NCI-H510A (cell line): ENCODE data around the gene VPS11.
A peak's percentile ranks its signal among the peaks of the same experiment; 100 is the strongest.
"Not testable (repeated sequence)": the region's sequence is repeated elsewhere in the genome, so short reads cannot be mapped to it uniquely, and the experiment has no call there.

Source experiments
- DNase-seq: peaks from one replicate; lab custom pipeline; 2025; lab: John Stamatoyannopoulos, UW

VPS11 gene

DNA sequence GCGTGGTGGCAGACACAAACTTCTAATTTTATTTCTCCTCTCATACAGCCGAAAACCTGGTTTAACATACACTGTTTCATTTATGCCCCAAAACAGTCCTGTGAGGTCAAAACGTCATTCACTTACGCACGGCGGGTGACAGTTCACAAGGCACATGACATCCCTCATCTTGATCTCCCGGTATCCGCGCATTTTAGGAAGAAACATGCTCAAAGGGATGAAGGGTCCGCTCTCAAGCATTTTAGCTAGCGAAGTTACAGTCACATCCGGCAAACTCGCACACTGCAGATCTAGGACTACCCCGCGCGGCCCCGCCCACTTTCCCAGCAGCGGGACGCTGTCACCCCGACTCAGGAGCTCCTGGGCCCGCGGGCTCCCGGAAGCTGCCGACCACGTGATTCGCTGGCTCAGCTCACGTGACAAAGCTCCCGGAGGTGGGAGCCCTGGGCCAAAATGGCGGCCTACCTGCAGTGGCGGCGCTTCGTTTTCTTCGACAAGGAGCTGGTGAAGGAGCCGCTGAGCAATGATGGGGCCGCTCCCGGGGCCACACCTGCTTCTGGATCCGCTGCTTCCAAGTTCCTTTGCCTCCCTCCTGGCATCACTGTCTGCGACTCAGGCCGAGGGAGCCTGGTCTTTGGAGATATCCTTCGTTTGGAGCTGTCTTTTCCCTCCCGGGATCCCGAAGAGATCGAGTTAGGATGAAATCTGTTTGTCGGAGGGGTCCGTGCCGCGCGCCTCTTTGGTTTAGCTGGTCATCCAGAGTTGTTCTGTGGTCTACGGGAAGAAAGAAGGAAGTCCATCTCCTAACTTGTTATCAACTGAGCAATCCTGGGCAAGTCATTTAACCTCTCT is at the start of gene VPS11:
Gene VPS11 (plus strand): TSS at position 448 of the 852 bp plus-strand sequence. CDS start 6 bp downstream, at position 454.
- DNase-seq: peak; percentile 95

DNA sequence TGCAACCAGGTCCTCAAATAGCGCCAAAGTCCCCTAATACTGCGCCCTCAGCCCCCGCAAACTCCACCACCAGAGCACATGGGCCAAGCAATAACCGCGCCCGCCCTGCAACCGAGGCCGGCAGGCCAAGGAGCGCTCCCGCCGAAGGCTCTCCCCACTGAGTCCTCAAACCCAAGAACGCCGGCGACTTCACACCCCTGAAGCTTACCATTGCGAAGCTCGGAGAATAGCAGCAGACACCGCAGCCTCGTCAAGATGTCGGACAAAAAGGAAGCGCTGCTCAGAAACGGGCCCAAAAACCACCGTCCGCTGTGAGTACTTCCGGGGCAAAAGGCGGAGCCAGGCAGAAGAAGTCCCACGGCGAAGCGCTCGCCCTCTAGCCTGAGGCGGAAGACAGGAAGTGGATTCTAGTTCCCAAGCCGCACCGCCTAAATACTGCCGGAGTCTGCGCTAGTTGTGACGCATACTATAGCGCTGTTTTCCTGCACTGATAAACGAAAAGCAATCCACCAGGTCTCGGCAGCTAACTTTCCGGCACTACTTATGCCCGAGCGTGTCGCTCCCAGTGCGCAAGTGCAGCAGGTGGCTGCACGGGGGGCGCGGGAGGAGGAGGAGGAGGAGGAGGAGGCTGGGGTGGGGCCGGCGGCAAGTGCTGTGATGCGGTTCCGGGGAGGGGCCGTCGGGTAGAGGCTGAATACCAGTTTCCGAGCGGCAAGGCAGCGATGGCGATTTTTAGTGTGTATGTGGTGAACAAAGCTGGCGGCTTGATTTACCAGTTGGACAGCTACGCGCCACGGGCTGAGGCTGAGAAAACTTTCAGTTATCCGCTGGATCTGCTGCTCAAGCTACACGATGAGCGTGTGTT is 49.3 kb upstream of the VPS11 start, which contains the start of the genes RPS25 and TRAPPC4:
Gene RPS25 (minus strand): TSS at position 270 of the 865 bp plus-strand sequence. CDS start 59 bp downstream, at position 211.
Gene TRAPPC4 (plus strand): TSS at position 693 of the 865 bp plus-strand sequence. CDS start 30 bp downstream, at position 723.
- peak; percentile 95 for DNase-seq

DNA sequence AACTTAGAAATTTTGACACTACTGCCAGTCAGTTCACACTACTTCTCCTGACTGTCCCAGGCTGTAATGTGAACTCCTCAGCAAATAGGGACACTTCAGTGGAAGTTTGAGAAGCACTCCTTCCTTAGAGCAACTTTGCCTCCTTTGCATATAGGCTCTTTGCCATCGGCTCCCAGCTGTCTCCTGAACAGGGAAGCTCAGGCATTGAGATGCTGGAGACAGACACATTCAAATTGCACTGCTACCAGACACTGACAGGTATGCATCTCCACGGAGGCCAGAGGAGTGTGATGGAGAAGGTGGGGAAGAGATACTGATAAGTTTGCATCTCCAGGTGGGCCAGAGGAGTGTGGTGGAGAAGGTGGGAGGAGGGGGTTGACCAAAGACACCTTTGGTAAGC is 47.6 kb upstream of the VPS11 start:
- DNase-seq: no peak

DNA sequence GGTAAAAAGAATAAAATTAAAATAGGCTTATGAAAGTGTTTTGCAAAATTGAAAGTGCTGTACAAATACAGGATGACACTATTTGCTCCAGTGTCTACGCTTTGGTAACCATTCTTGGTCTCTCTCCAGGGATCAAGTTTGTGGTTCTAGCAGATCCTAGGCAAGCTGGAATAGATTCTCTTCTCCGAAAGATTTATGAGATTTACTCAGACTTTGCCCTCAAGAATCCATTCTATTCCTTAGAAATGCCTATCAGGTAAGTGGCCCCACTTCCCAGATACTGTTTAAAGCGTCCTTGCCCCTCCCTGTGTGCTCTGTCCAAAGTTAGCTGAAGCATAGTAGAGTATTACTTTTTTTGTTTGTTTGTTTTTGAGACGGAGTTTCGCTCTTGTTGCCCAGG is 46.0 kb upstream of the VPS11 start:
- DNase-seq: no peak

DNA sequence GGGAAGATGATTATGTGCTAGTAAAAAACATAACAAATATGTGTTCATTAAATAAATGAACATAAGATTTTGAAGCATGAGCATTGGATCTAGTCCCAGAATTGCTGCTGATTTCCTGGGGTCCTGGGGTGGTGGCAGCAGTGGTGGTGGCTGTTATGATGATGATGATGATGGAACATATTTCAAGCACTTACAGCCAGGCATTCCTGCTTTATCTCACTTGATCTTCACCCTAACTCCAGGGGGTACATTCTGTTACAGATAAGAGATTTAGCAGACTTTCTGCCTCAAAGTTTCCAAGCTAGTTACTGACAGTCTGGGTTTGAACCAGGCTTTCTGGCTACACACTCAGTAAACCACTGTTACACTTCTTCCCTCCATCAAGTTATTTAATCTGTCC is 43.9 kb upstream of the VPS11 start:
- no peak for DNase-seq

DNA sequence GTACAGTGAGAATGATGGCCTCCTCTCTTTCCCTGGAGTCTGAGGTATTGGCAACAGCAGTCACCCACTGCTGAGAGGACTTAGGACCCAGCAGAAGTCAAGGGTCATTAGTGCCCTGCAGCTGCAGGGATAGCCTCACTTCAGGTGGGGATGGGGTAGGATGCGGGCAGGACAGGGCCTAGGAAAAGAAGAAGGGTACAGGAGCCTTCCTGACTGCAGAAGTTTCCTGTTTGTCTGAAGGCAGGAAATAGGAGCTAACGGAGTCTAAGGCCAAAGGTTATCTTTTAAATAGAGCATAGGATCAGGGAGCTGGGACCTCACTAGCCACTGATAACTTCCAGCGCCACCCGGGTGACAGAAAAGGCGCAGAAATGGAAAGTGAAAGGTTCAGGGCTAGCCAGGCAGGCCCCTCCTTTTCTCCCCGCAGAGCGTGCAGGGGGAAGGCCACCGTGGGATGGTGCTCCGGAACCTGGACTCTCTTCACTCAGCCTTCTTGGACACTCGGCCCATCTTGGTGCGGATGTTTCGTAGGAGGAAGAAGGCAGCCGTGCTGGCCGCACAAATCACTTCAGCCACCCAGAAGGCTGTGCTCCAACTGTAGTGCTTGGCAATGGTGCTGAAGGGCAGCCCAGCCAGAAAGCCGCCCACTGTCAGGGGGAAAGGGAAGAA is 43.1 kb upstream of the VPS11 start:
- no peak for DNase-seq

DNA sequence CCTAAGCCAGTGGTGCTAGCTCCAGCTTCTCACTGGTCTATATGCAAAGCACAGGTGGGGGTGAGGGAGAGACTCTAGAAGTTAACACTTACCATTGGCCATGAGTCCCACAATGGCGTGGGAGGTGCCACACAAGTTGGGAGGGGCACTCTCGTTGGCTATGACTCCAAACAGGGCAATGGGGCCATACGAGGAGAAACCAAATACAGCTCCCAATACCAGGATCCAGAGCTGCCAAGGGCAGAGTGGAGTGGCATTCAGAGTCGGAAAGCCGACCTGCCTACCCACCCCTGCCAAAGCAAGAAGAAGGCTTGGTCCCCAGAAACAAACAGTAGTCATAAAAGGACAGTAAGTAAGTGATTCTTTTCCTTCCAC is 42.5 kb upstream of the VPS11 start:
- DNase-seq: no peak

DNA sequence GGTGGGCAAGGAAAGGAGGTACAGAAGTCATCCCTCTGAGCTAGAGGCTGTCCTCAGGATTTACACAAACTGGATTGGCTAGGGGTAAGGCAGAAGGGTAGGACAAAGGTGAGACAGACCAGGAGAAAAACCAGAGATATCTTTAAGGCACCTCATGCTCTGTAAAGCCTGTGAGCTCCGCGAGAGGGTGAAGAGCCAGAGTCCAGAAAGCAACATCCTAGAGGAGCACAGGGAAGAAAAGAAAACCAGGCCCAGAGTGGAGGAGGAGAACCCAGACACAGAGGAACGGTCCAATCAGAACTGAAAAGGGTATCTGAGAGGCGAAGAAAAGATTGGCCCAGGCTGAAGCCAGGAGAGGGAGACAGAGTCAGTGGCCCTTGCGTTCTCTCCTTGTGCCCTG is 42.1 kb upstream of the VPS11 start:
- no peak for DNase-seq

DNA sequence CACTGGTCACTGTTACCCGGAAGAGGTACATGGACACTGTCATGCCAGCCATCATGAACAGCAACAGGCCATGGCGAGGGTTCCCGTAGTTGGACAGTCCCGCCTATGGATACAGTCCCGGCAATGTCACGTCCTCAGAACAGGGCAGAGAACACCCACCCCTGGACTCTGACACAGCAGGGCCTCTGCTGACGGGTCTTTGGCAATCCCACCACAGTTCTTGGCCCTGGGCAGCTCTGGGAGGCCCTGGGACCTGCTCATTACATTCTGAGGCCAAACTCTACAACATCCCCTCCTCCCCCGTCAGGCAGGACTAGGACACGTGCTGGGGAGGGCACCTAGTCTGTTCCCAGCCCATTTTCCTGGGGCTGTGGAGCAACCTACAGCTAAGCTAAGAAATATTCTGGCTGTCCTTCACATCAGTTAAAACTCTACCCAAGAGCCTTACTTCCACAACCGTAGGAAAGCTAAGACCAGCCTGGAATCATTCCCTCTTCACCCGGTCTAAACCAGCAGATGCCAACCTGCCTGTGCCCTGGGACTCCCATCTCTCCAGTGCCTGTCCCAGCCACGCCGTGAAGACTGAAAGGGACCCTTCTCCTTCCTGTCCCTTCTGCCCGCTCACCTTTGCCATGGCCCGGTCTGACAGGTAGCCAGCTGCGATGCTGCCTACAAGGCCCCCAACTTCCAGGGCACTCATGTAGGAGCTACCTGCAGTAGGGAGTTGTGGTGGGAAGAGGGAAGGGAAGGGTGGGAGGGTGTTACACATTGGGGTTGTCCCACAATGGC is 41.4 kb upstream of the VPS11 start:
- no peak for DNase-seq

DNA sequence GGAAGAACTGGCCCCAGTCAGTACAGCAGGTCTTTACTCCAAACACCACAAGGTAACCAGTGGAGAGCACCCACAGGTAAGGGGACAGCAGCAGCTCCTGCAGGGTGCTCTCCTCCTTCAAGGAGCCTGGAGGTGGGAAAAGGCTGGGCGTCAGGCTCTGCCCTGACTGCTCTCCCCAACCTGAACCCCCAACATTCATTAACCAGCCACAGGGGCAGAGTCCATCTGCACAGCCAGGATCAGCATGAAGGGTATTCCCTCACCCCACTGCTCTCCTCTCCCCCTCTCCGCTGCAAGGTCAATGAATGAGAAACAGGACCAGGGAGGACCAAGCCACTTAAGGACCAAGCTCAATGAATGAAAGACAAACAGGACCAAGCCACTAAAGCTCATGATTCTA is 40.6 kb upstream of the VPS11 start:
- DNase-seq: no peak

DNA sequence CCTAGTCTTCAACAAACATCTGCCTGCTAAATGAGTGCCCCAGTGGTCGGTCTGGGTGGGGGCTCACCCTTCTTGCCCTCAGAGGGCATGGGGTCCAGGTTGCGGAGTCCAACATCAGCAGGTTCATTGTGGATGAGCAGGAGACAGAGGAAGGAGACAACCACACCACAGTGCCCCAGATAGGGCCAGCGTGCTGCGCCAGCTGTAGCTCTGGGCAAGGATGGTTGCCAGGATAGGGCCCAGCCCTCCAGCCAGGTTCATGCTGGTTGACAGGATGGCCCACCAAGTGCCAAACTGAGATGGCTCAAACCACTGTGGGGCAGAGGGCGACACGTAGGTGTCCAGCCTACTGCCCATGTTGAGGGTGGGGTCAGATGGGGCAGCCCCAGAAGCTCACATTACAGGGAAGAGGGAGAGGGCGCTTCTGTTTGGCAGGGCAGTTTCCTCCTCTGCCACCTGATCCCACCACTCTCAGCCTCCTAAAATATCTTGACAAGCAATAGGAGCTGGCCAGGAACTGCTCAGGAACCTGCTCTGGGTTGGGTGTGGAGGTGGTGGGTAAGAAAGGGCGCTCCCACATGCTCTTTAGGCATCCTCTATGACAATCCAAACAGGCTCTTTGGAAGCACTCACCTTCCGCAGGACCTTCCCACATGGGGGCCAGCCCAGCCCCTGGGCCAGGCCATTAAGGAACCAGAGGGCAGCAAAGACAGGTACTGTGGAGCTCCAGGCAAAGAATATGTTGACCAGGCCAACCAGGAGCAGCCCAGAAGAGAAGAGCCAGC is 39.9 kb upstream of the VPS11 start:
- DNase-seq: no peak

DNA sequence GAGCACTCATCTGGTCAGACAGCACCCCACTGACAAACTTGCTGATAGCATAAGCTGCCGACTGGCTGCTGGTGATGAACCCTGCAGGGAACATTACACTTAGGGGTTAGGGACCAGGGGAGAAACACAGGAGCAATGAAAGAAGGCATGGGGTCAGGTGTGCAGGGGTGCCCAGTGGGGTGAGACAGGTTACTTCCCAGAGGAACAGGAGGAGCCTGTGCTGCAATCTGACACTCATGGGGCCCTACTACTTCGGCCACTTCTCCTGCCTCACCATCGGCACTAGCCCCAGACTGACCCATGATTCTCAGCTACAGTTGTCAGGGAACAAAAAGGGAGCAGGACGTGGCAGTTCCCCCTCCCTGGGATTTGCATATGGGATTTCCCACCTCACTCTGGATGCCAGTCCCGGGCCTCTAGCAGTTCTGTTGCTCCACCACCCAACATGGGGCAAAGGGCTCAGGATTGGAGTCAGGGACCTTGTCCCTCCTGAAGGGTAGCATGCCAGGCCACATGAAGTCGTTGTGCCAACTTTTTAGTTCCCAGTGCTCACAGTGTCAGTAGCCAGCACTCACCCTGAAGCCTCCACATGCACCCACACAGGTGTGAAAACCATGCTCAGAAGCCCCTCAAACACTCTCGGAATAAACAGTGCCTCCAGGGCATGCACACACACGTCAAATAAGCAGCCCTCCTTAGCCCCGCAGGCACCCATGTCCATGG is 39.1 kb upstream of the VPS11 start:
- DNase-seq: no peak

DNA sequence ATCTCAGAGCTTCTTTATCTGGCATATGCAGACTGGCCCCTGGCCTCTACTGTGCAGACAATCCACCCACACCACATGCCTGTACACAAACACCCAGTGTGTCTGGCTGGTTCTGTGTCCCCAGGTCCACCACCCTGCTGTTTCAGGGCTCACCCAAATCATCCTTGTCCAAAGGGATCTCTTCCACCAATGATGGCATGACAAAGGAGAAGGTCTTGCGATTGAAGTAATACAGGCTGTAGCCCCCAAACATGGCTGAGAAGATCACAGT is 38.6 kb upstream of the VPS11 start:
- no peak for DNase-seq

DNA sequence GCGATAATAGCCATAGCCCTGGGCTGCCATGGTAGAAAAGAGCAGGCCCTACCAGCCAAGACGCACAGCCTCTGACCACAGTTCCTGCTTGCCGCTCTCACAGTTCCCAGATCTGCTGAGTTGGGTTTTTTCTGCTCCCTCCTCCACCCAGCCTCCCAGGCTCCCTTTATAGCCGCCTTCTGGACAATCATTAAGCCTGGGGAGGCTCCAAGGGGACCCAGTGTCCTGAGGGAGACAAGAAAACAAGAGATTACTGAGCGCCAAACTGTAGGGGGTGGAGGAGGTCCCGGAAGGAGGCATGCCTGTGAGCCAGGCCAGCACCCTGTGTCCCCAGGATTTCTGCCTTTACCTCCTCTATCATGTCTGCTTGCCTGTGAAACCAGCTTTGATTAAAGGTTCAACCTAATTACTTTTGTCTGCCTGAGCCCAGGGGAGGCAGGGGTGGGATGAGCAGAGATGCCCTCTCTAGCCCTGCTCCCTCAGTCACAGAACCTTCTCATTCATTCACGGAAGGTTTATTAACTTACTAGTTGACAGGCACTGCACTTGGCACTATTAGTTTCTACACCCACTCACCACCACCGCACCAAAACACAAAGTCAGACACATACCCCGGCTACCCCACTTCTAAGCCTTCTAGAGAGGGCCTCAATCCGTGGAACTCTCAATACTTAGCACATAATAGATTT is 38.1 kb upstream of the VPS11 start:
- no peak for DNase-seq

DNA sequence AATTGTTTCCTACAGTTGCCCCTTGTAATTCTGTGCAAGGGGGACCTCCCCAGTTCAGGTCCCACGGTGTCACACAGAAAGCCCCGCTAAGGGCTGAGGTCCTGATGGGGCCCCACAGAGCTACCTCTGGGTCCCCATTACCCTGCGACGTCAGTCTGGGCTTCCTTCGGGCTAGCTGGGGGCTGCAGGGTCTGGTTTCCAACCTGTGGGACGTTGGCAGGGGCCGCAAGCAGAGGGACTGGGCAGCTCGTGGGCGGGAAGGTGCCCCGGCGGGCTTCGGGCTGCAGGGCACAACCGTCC is 37.6 kb upstream of the VPS11 start:
- DNase-seq: no peak

DNA sequence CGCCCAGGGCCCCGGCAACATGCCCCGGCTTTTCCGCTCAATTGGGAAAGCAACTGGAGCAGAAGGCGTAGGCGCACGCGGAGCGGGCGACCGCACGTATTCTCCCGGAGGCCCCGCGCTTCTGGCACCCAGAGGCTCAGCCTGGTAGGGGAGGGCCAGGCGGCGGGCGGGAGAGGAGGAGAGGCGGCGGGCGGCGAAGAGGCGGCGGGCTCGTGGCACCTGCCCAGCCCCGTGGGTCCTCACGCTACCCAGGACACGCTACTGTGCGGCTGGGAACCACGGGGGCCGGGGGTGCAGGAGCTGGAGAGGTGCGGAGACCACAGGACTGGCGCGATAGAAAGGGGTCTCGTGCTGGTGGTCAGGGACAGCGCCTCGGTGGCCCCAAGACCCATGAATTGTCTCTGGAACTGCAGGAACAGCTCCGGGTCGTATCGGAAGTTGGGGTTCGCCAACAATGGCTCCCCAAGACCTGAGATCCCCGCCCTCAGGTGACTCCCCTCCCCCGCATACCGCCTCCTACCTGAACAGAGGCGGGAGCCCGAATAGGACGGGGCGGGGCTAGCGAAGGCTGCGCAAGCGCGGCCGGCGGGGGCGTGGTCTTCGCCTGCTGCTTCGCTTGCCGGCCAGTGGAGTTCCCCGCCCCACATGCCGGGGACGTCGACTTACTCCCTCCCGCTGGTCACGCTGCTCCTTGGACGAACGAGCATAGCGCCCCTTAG is 37.1 kb upstream of the VPS11 start, which contains the start of gene SLC37A4:
Gene SLC37A4 (minus strand): TSS at position 549 of the 719 bp plus-strand sequence.
- peak; percentile 94 for DNase-seq

DNA sequence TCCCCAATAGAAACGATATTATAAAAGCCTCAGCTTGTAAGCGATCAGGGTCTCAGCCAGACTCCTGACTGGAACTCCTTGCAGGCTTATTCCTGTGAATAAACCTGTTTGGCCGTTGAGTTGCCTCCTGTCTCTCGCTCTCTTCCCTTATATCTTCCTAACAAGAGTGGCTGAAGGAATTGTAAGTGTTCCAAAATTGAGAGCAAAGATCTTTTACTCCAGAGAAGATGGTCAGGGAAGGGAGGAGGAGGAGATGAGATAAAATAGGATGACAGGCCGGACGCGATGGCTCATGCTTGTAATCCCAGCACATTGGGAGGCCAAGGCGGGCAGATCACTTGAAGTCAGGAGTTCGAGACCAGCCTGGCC is 35.7 kb upstream of the VPS11 start:
- DNase-seq: no peak

DNA sequence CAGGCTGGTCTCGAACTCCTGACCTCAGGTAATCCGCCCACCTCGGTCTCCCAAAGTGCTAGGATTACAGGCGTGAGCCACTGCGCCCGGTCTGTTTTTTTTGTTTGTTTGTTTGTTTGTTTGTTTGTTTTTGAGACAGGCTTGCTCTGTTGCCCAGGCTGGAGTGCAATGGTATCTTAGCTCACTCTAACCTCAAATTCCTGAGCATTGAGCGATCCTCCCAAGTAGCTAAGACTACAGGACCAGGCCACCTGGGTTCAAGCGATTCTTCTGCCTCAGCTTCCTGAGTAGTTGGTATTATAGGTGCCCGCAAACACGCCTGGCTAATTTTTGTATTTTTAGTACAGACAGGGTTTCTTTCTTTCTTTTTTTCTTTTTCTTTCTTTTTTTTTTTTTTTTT is 34.2 kb upstream of the VPS11 start:
- DNase-seq: not testable (repeated sequence)

DNA sequence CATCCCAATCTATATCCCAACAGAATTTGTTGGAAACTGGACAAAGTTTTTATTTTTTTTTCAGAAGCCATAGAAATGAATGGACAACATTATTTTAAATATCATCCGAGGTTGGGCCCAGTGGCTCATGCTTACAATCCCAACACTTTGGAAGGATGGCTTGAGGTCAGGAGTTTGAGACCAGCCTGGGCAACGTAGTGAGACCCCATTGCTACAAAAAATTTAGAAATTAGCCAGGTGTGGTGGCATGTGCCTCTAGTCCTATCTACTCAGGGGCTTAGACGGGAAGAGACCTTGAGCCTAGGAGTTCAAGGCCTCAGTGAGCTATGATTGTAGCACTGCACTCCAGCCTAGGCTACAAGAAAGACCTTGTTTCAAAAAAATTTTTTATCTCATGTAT is 32.8 kb upstream of the VPS11 start:
- no peak for DNase-seq
